22Rv1 (cell line): Measurements from ENCODE around the gene ZSWIM7.

Source experiments
- CTCF ChIP-seq: fragments of 450-650 bp; IDR thresholded peaks from 2 replicates; pipeline ENCODE4 v1.5.1; 2017; ENCODE audit warnings: mild to moderate bottlenecking
- ZFX ChIP-seq: fragments of 450-650 bp; IDR thresholded peaks from 2 replicates; pipeline ENCODE4 v1.6.1; 2017; ENCODE audit warnings: antibody characterized with exemption, borderline replicate concordance

- TF ChIP-seq CTCF (no peak), ZFX (no peak)
Observed at GRCh38 chr17:16044487-16044886, 45.0 kb upstream of the ZSWIM7 start.
